Measurements from ENCODE around the gene CD200.

The CD200 gene

GRCh38 chr3:112314649-112315048 lies 18.3 kb upstream of the CD200 start:
- no peak for TF ChIP-seq GATA1 (IDR thresholded peaks at IDR 0.05; ENCODE audit: low read depth, low read length)
- no peak for DNase-seq

DNA sequence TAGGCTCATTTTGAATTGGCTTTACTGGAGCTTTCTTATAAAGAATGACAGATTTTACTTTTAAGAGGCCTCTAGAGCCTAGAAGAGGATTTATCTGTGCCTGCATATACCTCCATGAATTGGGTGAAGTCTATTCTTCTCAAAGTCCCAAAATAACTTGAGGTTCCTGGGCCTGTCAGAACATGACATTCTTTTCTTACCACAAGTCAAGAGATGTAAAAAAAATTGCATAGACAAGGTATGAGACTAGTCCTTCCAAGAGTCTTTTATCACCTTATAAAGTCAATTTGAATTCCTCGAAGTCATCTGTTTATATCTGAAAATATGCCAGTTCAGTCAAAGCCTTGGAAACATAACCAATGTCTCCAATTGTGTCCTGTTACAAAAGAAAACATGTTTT lies 17.2 kb upstream of the CD200 start:
- TF ChIP-seq GATA1 (IDR thresholded peaks at IDR 0.05; ENCODE audit: low read depth, low read length) (no peak), POLR2A (IDR thresholded peaks at IDR 0.05; ENCODE audit: low read length) (no peak)
- DNase-seq, result no peak

- TF ChIP-seq GATA1 (IDR thresholded peaks at IDR 0.05; ENCODE audit: low read depth, low read length) (no peak), POLR2A (IDR thresholded peaks at IDR 0.05; ENCODE audit: low read length) (no peak)
- no peak for DNase-seq
Observed at GRCh38 chr3:112319516-112320276, 13.3 kb upstream of the CD200 start.

- no peak for TF ChIP-seq GATA1 (IDR thresholded peaks at IDR 0.05; ENCODE audit: low read depth, low read length)
- no peak for TF ChIP-seq POLR2A (IDR thresholded peaks at IDR 0.05; ENCODE audit: low read length)
- DNase-seq, result no peak
Observed at GRCh38 chr3:112320691-112321090, 12.3 kb upstream of the CD200 start.

- TF ChIP-seq POLR2A (IDR thresholded peaks at IDR 0.05; ENCODE audit: low read length) (no peak), GATA1 (IDR thresholded peaks at IDR 0.05; ENCODE audit: low read depth, low read length) (no peak)
- DNase-seq, result peak in 1 of 2 experiments; percentile 43
Observed at GRCh38 chr3:112321867-112322652, 10.9 kb upstream of the CD200 start.

DNA sequence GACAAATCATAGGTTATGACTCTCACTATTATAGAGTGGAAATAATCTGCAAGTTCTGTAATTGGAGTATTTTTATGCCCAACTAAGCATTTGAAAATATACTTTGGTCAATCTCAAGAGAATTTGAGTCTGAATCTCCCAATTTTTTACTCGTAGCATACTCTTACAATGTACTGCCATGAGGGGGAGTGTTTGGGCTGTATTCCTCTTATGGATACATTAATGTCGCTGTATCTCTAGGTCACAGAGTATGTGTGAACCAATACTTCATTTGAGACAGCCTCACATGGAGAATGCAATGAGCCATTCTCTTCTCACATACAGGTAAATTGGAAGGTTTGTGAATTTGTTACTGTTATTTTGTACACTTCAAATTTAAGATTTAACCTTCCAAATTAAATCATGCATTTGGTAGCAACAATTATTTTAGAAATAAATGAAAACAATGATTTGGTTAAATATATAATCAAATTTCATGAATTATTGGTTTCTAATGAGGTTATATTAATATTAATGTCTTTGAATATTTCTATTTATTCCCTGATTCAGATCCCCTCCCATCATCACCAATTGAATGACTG lies 5.5 kb upstream of the CD200 start:
- peak; percentile 28 to 32 for DNase-seq
- TF ChIP-seq GATA1 (IDR thresholded peaks at IDR 0.05; ENCODE audit: low read depth, low read length) (no peak), POLR2A (IDR thresholded peaks at IDR 0.05; ENCODE audit: low read length) (no peak)

- no peak for DNase-seq
- TF ChIP-seq POLR2A (IDR thresholded peaks at IDR 0.05; ENCODE audit: low read length), result no peak
- TF ChIP-seq GATA1 (IDR thresholded peaks at IDR 0.05; ENCODE audit: low read depth, low read length), result no peak
Observed at GRCh38 chr3:112331851-112332250, 1.1 kb upstream of the CD200 start.

DNA sequence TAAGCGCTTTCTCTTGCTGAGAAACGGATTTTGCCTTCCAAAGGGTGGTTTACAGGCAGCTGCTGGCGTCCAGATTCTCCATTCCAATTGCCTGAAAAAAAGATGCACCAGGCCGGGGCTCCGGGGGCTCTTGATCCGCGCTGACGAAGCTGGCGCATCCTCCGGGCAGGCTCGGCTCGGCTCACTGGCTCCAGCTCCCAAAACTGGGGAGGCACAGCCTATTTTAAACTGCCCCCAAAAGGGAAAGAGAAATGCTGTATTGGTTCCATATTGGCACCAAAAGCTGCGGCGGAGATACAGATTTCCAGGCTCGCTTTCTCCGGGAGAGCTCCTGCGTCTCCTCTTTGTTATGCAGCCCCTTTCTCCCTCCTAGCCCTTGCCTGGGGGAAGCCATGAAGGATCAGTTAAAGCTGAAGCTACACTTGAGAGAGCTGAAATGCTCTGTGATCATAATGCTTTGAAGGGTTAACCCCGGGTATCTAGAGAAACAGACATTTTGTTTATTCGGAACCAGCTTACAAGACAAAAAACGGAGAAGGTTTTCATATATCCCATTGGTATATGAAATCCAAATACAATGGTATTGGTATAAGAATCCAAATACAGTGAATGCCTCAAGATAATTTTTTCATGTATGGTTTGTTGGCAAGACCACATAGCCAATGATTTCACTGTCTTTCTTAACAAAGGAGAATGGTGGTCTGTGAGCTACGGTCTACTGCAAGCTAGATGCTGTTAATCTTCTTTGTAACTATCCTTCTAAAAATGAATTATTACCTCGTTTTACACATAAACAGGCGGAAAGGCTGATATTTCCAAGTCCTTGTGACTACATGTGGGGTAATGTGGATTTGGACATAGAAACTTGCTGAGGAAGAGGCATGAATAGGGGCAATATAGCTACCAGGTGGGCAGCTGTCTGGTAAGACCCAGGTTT lies 693 bp downstream of the CD200 start:
- TF ChIP-seq GATA1 (IDR thresholded peaks at IDR 0.05; ENCODE audit: low read depth, low read length) (no peak), POLR2A (IDR thresholded peaks at IDR 0.05; ENCODE audit: low read length) (no peak)
- no peak for DNase-seq

GRCh38 chr3:112334691-112335433 lies 1.9 kb downstream of the CD200 start:
- no peak for DNase-seq
- no peak for TF ChIP-seq GATA1 (IDR thresholded peaks at IDR 0.05; ENCODE audit: low read depth, low read length)
- TF ChIP-seq POLR2A (IDR thresholded peaks at IDR 0.05; ENCODE audit: low read length), result no peak

DNA sequence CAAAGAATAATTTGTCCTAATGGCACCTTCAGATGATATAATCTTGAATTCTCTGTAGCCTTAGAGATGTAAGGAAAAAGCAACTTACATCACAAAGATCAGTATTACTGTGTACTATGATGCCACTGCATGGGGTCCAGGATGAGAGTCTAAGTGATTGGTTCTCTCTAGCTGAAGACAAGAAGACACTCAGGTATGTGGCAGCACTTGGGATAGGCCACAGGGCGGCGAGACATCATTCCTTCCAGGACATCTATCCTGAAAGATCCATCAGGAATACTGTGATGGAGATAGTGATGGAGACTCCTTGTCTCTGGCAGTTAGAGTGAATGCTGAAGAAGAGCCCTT lies 2.5 kb downstream of the CD200 start:
- no peak for DNase-seq
- TF ChIP-seq GATA1 (IDR thresholded peaks at IDR 0.05; ENCODE audit: low read depth, low read length), result no peak
- no peak for TF ChIP-seq POLR2A (IDR thresholded peaks at IDR 0.05; ENCODE audit: low read length)

DNA sequence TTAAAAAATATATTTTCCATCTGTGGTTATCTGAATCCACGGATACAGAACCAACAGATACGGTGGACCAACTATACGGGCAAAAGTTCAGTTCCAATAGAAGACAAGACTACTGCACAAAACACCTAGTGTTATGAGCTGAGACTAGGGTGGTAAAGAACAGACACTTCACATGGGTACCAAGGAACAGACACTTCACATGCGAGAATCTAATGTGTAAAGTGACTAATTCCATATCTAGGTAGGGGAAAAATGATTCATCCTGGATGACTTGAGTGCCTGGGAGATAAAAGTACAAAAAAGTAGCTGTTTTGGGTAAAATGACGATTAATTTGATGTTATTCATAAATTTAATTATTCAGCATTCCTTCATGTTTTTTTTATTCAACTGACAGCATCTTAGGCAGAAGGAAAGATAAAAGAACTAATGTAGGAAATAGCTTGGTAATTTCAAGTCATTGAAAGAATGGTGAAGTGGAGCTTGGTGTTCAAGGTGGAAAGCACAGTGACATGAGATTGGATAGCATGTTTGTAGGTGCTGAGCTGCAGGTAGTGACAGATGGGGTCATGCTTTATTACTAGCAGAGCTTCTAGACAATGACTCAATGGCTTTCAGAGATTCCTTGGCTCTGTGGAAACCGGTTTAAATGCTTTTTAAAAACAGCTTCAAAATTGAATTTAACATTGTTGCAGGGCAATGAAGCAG lies 5.2 kb downstream of the CD200 start:
- DNase-seq, result no peak

DNA sequence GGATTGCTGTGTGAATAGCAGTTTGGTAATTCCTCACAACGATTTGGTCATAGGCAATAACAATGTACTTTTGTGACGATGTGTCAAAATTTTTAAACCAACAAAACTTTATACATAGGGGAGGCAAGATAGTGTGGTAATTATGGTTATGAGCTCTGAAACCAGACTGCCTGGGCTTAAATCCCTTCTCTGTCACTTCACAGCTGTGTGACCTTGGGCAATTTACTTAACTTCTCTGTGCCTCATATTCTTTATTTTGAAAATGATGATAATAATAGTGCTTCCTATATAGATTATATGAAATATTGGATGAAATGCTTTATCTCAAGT lies 5.7 kb downstream of the CD200 start:
- TF ChIP-seq POLR2A (IDR thresholded peaks at IDR 0.05; ENCODE audit: low read length), result no peak
- no peak for TF ChIP-seq GATA1 (IDR thresholded peaks at IDR 0.05; ENCODE audit: low read depth, low read length)
- no peak for DNase-seq

More for the DNA sequence above, 5.2 kb downstream of the CD200 start:
- TF ChIP-seq GATA1 (IDR thresholded peaks at IDR 0.05; ENCODE audit: low read depth, low read length), result no peak
- no peak for TF ChIP-seq POLR2A (IDR thresholded peaks at IDR 0.05; ENCODE audit: low read length)
